Measurements from ENCODE around the gene CTF1. TPM values are rescaled to one million over a fixed set of nuclear protein-coding genes. Genes with fewer than 3 reads are reported as not detected.
"Not testable (repeated sequence)": the region's sequence is repeated elsewhere in the genome, so short reads cannot be mapped to it uniquely, and the experiment has no call there.

CTF1 gene
- total RNA-seq, 2 donors from 2014 or later: 0.17 to 0.36 TPM

DNA sequence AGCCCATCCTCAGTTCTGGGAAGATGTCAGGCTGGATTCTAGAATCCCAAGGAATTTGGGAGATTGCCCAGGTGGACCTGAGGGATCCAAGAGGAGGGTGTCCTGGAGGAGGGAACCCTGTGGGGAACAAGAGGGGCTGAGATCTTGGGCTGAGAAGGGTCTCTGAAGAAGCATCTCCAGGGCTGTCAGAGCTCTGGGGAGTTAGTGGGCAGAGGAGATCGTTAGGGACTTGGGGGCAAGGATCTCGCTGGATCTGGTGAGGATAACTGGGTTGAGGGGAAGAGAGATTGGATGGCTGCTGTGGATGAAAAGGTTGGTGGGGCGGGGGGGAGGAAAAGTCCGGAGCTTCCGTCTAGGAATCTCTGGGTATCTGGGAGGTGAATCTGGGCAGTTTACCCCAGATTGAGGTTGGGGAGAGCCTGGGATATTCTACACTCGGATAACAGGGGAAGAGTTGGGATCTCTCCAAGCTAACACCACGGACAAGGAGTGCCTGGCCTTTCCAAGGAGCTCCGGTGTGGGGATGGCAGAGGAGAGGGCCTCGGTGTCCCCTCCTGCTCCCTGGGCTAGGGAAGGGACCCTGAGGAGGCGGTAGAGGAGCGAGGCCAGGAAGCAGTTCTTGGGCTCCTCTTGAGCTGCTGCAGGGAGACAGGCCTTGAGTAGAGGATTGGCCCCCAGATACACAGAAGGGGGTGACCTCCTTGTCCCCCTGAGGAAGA lies 28.7 kb downstream of the CTF1 start:
- Mint-ChIP-seq H3K4me3 (peak overlapping the region; percentile 57), H3K4me1 (ENCODE audit: low read depth in 2 of 2) (peaks cover 25 to 26% of the 10 kb centered on the region in 2 donors), H3K9me3 (no peaks in the 10 kb centered on the region), H3K27ac (peak overlapping the region in 1 of 2 donors; percentile 72), H3K27me3 (no peaks in the 10 kb centered on the region), H3K36me3 (no peaks in the 10 kb centered on the region)
- no peak for DNase-seq (ENCODE audit: low spot score)
- no peak for ATAC-seq

DNA sequence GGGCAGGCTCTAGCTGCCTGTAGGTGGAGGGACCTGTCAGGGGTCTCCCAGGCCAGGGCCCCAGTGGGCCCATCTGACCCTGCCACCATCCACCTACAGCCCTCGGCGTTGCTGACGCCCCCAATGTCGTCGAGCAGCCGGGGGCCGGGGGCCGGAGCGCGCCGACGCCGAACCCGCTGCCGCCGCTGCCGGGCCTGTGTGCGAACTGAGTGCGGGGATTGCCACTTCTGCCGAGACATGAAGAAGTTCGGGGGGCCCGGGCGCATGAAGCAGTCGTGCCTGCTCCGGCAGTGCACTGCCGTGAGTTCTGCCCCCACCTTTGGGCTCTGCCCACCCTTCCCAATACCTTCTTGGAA lies 29.2 kb downstream of the CTF1 start:
- Mint-ChIP-seq H3K4me1 (ENCODE audit: low read depth in 2 of 2) (peaks cover 25 to 26% of the 10 kb centered on the region in 2 donors), H3K27me3 (no peaks in the 10 kb centered on the region), H3K36me3 (no peaks in the 10 kb centered on the region), H3K4me3 (peak overlapping the region; percentile 38), H3K9me3 (no peaks in the 10 kb centered on the region), H3K27ac (no peak overlapping the region)
- DNase-seq (ENCODE audit: low spot score): no peak
- ATAC-seq: no peak

GRCh38 chr16:30925995-30926811 lies 29.8 kb downstream of the CTF1 start:
- peaks cover 21 to 22% of the 10 kb centered on the region in 2 donors for H3K4me1 Mint-ChIP-seq (ENCODE audit: low read depth in 2 of 2)
- DNase-seq (ENCODE audit: low spot score) (no peak), ATAC-seq (no peak)
- peak overlapping the region; percentile 38 for H3K4me3 Mint-ChIP-seq
- peak overlapping the region in 1 of 2 donors; percentile 53 for H3K27ac Mint-ChIP-seq
- H3K36me3 Mint-ChIP-seq: no peaks in the 10 kb centered on the region
- H3K9me3 Mint-ChIP-seq: no peaks in the 10 kb centered on the region
- H3K27me3 Mint-ChIP-seq: no peaks in the 10 kb centered on the region

- Mint-ChIP-seq H3K4me3 (no peak overlapping the region), H3K27ac (peak overlapping the region in 1 of 2 donors; percentile 53), H3K27me3 (no peaks in the 10 kb centered on the region), H3K9me3 (no peaks in the 10 kb centered on the region), H3K36me3 (no peaks in the 10 kb centered on the region), H3K4me1 (ENCODE audit: low read depth in 2 of 2) (peaks cover 13 to 15% of the 10 kb centered on the region in 2 donors)
- DNase-seq (ENCODE audit: low spot score): no peak
- no peak for ATAC-seq
These were observed 30.7 kb downstream of the CTF1 start for GRCh38 chr16:30926937-30927788.

GRCh38 chr16:30927789-30928378 lies 31.5 kb downstream of the CTF1 start:
- Mint-ChIP-seq H3K9me3 (no peaks in the 10 kb centered on the region), H3K36me3 (no peaks in the 10 kb centered on the region), H3K4me3 (no peak overlapping the region), H3K4me1 (ENCODE audit: low read depth in 2 of 2) (peaks cover 10 to 13% of the 10 kb centered on the region in 2 donors), H3K27ac (no peak overlapping the region), H3K27me3 (no peaks in the 10 kb centered on the region)
- ATAC-seq (no peak), DNase-seq (ENCODE audit: low spot score) (no peak)

DNA sequence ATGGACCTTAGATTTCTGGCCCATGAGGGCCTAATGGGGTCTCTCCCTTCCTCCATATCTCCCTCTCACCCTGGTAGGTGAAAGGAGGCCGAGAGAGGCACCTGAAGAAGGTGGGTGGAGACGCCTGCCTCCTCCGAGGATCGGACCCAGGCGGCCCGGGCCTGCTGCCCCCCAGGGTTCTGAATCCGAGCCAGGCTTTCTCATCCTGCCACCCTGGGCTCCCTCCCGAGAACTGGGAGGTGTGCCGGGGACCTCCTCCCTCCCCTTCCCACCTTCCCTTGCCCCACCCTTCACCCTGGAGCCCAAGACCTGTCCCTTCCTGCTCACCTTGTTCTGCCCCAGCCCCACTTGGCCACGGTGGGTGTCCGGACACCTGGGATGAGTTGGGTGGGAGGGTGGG lies 32.0 kb downstream of the CTF1 start:
- H3K36me3 Mint-ChIP-seq: no peaks in the 10 kb centered on the region
- no peak for ATAC-seq
- H3K27ac Mint-ChIP-seq: no peak overlapping the region
- DNase-seq (ENCODE audit: low spot score): no peak
- H3K9me3 Mint-ChIP-seq: no peaks in the 10 kb centered on the region
- peaks cover 10 to 13% of the 10 kb centered on the region in 2 donors for H3K4me1 Mint-ChIP-seq (ENCODE audit: low read depth in 2 of 2)
- H3K4me3 Mint-ChIP-seq: no peak overlapping the region
- no peaks in the 10 kb centered on the region for H3K27me3 Mint-ChIP-seq

DNA sequence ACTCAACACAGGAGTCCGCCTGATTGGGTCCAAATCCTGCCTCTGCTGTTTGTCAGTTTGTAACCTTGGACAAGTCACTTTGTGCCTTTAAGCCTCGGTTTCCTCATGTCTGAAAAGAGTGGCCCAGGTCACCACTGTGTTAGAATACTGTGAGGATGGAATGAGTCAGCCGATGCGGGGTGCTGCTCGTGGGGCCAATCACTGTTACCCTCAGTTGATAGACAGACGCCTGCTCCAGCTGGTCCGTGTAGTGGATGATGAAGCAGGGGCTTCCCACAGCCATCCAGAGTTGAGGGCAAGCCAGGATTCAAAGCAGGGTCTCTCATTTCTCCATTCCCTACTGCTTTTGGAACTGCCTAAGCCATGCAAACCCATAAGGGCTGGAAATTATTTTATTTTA lies 32.8 kb downstream of the CTF1 start:
- no peak overlapping the region for H3K4me3 Mint-ChIP-seq
- DNase-seq (ENCODE audit: low spot score) (no peak), ATAC-seq (peak in 1 of 2 donors; percentile 84)
- H3K9me3 Mint-ChIP-seq: no peaks in the 10 kb centered on the region
- no peaks in the 10 kb centered on the region for H3K27me3 Mint-ChIP-seq
- H3K36me3 Mint-ChIP-seq: no peaks in the 10 kb centered on the region
- H3K27ac Mint-ChIP-seq: no peak overlapping the region
- H3K4me1 Mint-ChIP-seq (ENCODE audit: low read depth in 2 of 2): peaks cover 10 to 13% of the 10 kb centered on the region in 2 donors

- H3K4me1 Mint-ChIP-seq (ENCODE audit: low read depth in 2 of 2): peaks cover 6 to 18% of the 10 kb centered on the region in 2 donors
- ATAC-seq: no peak
- no peak overlapping the region for H3K4me3 Mint-ChIP-seq
- H3K9me3 Mint-ChIP-seq: no peaks in the 10 kb centered on the region
- DNase-seq (ENCODE audit: low spot score): no peak
- no peaks in the 10 kb centered on the region for H3K27me3 Mint-ChIP-seq
- no peaks in the 10 kb centered on the region for H3K36me3 Mint-ChIP-seq
- no peak overlapping the region for H3K27ac Mint-ChIP-seq
These were observed 33.8 kb downstream of the CTF1 start for GRCh38 chr16:30930160-30930571.

- no peak overlapping the region for H3K4me3 Mint-ChIP-seq
- no peaks in the 10 kb centered on the region for H3K36me3 Mint-ChIP-seq
- no peak for ATAC-seq
- peaks cover 4 to 16% of the 10 kb centered on the region in 2 donors for H3K4me1 Mint-ChIP-seq (ENCODE audit: low read depth in 2 of 2)
- DNase-seq (ENCODE audit: low spot score): no peak
- no peaks in the 10 kb centered on the region for H3K9me3 Mint-ChIP-seq
- H3K27me3 Mint-ChIP-seq: no peaks in the 10 kb centered on the region
- H3K27ac Mint-ChIP-seq: no peak overlapping the region
These were observed 34.7 kb downstream of the CTF1 start for GRCh38 chr16:30931068-30931650.

DNA sequence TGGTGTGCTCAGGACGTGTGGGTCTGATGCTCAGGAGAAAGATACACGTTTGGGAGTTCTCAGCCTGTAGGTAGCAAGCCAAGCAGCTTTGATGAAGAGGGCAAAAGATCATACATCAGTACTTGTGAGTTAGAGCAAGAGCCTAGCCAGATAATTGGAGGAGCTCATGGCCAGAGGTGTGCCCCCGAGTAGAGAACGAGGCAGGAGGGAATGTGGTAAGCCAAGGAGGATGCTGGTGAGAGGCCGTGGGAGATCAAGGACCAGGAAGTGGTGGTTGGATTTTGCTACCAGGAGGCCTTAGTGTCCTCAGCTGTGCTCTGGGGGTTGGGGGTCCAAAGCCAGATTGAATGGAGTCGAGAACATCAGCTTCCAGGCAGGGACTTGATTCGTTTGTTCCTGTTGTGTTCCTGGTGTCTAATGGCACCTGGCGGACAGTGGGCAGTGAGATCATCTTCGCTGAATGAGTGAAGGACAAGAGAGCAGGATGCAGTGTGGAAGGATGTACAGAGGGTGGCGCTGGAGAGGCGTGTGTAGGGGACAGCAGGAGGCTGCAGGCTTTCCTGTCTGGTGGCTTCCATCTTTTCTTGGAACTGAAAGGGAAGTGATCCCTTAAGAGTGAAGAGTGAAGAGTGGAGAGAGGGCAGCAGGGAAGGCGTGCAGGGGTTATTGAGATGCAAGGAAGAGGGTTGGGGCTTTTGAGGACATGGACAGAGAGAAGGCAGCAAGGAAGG lies 38.6 kb downstream of the CTF1 start:
- peak overlapping the region in 1 of 2 donors; percentile 3 for H3K27ac Mint-ChIP-seq
- no peak for DNase-seq (ENCODE audit: low spot score)
- no peaks in the 10 kb centered on the region for H3K9me3 Mint-ChIP-seq
- peak; percentile 49 to 58 for ATAC-seq
- no peaks in the 10 kb centered on the region for H3K36me3 Mint-ChIP-seq
- no peak overlapping the region for H3K4me3 Mint-ChIP-seq
- H3K4me1 Mint-ChIP-seq (ENCODE audit: low read depth in 2 of 2): peaks cover 7 to 18% of the 10 kb centered on the region in 2 donors
- H3K27me3 Mint-ChIP-seq: no peaks in the 10 kb centered on the region

DNA sequence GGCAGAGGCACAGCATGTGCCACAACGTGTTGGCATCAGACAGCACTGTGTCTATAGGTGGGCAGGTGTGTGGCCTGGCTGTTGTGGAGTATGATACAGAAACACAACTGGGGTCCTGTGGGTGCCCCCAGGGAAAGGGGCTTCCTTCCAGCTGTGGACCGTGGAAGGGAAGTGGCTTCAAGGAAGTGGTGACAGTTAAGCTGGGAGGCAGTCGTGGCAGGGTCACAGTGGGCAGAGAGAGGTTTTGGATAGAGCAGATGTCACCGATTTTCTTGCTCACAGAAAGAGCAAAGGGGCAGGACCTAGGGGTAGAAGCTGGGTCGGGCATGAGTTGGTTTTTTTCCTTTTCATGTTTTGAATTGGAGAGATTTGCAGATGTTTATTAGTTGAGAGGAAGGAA lies 41.3 kb downstream of the CTF1 start:
- H3K36me3 Mint-ChIP-seq: no peaks in the 10 kb centered on the region
- no peaks in the 10 kb centered on the region for H3K27me3 Mint-ChIP-seq
- no peaks in the 10 kb centered on the region for H3K9me3 Mint-ChIP-seq
- peaks cover 24 to 28% of the 10 kb centered on the region in 2 donors for H3K4me1 Mint-ChIP-seq (ENCODE audit: low read depth in 2 of 2)
- ATAC-seq (no peak), DNase-seq (ENCODE audit: low spot score) (no peak)
- no peak overlapping the region for H3K4me3 Mint-ChIP-seq
- H3K27ac Mint-ChIP-seq: peak overlapping the region; percentile 4 to 5

DNA sequence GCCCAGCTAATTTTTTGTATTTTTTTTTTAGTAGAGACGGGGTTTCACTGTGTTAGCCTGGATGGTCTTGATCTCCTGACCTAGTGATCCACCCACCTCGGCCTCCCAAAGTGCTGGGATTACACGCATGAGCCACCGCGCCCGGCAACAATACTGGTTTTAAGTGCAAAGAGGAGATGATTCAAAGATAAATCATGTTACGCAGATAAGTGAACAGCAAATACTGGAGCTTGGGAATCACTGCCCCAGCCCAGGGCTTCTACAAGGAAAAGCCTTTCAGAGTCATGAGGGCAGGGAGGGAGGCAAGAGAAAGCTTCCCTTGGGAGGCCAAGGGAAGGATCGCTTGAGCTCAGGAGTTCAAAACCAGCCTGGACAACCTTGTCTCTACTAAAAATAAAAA lies 43.2 kb downstream of the CTF1 start:
- DNase-seq (ENCODE audit: low spot score); H3K4me3 Mint-ChIP-seq; ATAC-seq; H3K36me3 Mint-ChIP-seq; H3K9me3 Mint-ChIP-seq; H3K27ac Mint-ChIP-seq; H3K27me3 Mint-ChIP-seq: not testable (repeated sequence)
- H3K4me1 Mint-ChIP-seq (ENCODE audit: low read depth in 2 of 2): peaks cover 31 to 34% of the 10 kb centered on the region in 2 donors
